Kidney epithelial cell (primary cell): ENCODE results near the gene L3MBTL4. TPM values are rescaled to one million over a fixed set of nuclear protein-coding genes. Genes with fewer than 3 reads are reported as not detected.

Experiments used
- DNase-seq: peaks from one replicate; pipeline ENCODE4 v3.0.0-alpha.2; 2010; ENCODE audit warnings: low read depth
- H3K27me3 ChIP-seq: 2 replicates; pipeline ENCODE4 v1.6.0; 2011; ENCODE audit warnings: low read length; ENCODE audit not compliant: control insufficient read depth, insufficient read depth
- H3K36me3 ChIP-seq: 2 replicates; pipeline ENCODE4 v1.5.1; 2011; ENCODE audit warnings: low read length; ENCODE audit not compliant: control insufficient read depth, insufficient read depth
- H3K4me3 ChIP-seq: 2 replicates; pipeline ENCODE4 v1.5.1; 2011; ENCODE audit warnings: low read depth, mild to moderate bottlenecking, control low read depth, low read length
- CTCF ChIP-seq: IDR thresholded peaks from 2 replicates; pipeline ENCODE4 v1.5.1; 2011; ENCODE audit warnings: mild to moderate bottlenecking, moderate library complexity, low read length, control low read depth, inconsistent platforms; ENCODE audit not compliant: insufficient read depth, poor library complexity, severe bottlenecking
- total RNA-seq: library from RNA; depleted of rRNA; stranded (reverse); fragments of >200 nt; gene quantifications from 2 replicates; pipeline ENCODE4 v1.2.3, GENCODE V29; 2015

The L3MBTL4 gene
- total RNA-seq, 1 donor from 2014 or later = 9.8 TPM

- H3K27me3 ChIP-seq = no peaks in the 10 kb centered on the region
- TF ChIP-seq CTCF = no peak
- no peaks in the 10 kb centered on the region for H3K36me3 ChIP-seq
- H3K4me3 ChIP-seq = no peak overlapping the region
- DNase-seq = no peak
Measured at GRCh38 chr18:5961097-5961827, 453.4 kb downstream of the L3MBTL4 start.

- no peak for DNase-seq
- Histone ChIP-seq H3K27me3 (no peaks in the 10 kb centered on the region), H3K4me3 (no peak overlapping the region), H3K36me3 (no peaks in the 10 kb centered on the region)
- TF ChIP-seq CTCF = no peak
Measured at GRCh38 chr18:5958822-5959221, 455.9 kb downstream of the L3MBTL4 start.

- Histone ChIP-seq H3K4me3 (no peak overlapping the region), H3K36me3 (no peaks in the 10 kb centered on the region), H3K27me3 (no peaks in the 10 kb centered on the region)
- no peak for DNase-seq
- no peak for TF ChIP-seq CTCF
Measured at GRCh38 chr18:5955861-5956260, 458.9 kb downstream of the L3MBTL4 start.

GRCh38 chr18:5951515-5952091 is 463.1 kb downstream of the L3MBTL4 start:
- Histone ChIP-seq H3K4me3 (no peak overlapping the region), H3K27me3 (no peaks in the 10 kb centered on the region), H3K36me3 (no peaks in the 10 kb centered on the region)
- no peak for TF ChIP-seq CTCF
- DNase-seq = no peak

GRCh38 chr18:5948781-5949180 is 465.9 kb downstream of the L3MBTL4 start:
- no peak for TF ChIP-seq CTCF
- no peaks in the 10 kb centered on the region for H3K27me3 ChIP-seq
- no peak overlapping the region for H3K4me3 ChIP-seq
- no peaks in the 10 kb centered on the region for H3K36me3 ChIP-seq
- no peak for DNase-seq

- TF ChIP-seq CTCF = no peak
- Histone ChIP-seq H3K27me3 (no peaks in the 10 kb centered on the region), H3K36me3 (no peaks in the 10 kb centered on the region), H3K4me3 (no peak overlapping the region)
- no peak for DNase-seq
Measured at GRCh38 chr18:5948237-5948636, 466.5 kb downstream of the L3MBTL4 start.
